NCI-H446 (cell line): Measurements from ENCODE around the gene GPX6.
"Not testable (repeated sequence)": the region's sequence is repeated elsewhere in the genome, so short reads cannot be mapped to it uniquely, and the experiment has no call there.

Experiments used
- DNase-seq, 2 experiments: peaks; one replicate each; lab custom pipeline; 2025; lab: John Stamatoyannopoulos, UW

Gene GPX6

GRCh38 chr6:28523241-28523622, 7.6 kb upstream of the GPX6 start:
- no peak for DNase-seq

GRCh38 chr6:28522594-28523240, 7.1 kb upstream of the GPX6 start:
- no peak for DNase-seq

- DNase-seq = no peak
Observed at GRCh38 chr6:28517964-28518363, 2.4 kb upstream of the GPX6 start.

- DNase-seq = not testable (repeated sequence)
Observed at GRCh38 chr6:28512387-28512786, 3.2 kb downstream of the GPX6 start.

- DNase-seq = no peak
Observed at GRCh38 chr6:28511628-28512300, 3.8 kb downstream of the GPX6 start.

GRCh38 chr6:28506807-28507475, 8.7 kb downstream of the GPX6 start:
- no peak for DNase-seq

GRCh38 chr6:28505733-28506132, 9.9 kb downstream of the GPX6 start:
- no peak for DNase-seq

- DNase-seq = not testable (repeated sequence)
Observed at GRCh38 chr6:28502709-28503305, 12.8 kb downstream of the GPX6 start.

- not testable (repeated sequence) for DNase-seq
Observed at GRCh38 chr6:28502136-28502535, 13.5 kb downstream of the GPX6 start.

- no peak for DNase-seq
Observed at GRCh38 chr6:28501259-28501658, 14.3 kb downstream of the GPX6 start.

GRCh38 chr6:28497893-28498292, 17.7 kb downstream of the GPX6 start:
- DNase-seq = no peak

- DNase-seq = no peak
Observed at GRCh38 chr6:28497306-28497705, 18.3 kb downstream of the GPX6 start.

- DNase-seq = no peak
Observed at GRCh38 chr6:28496099-28496779, 19.4 kb downstream of the GPX6 start.

GRCh38 chr6:28491984-28492317, 23.6 kb downstream of the GPX6 start:
- DNase-seq = no peak

GRCh38 chr6:28490205-28490890, 25.2 kb downstream of the GPX6 start:
- no peak for DNase-seq

GRCh38 chr6:28489366-28490204, 26.0 kb downstream of the GPX6 start:
- DNase-seq = peak in 1 of 2 experiments; percentile 23

GRCh38 chr6:28488916-28489365, 26.7 kb downstream of the GPX6 start:
- peak; percentile 29 to 70 for DNase-seq

- DNase-seq = peak in 1 of 2 experiments; percentile 1
Observed at GRCh38 chr6:28486988-28487742, 28.4 kb downstream of the GPX6 start.

GRCh38 chr6:28486533-28486932, 29.1 kb downstream of the GPX6 start:
- DNase-seq = no peak

- no peak for DNase-seq
Observed at GRCh38 chr6:28485482-28485881, 30.1 kb downstream of the GPX6 start.
